Esophagus squamous epithelium (tissue), 5 donors: ENCODE measurements around the gene IL20RB. TPM values are rescaled to one million over a fixed set of nuclear protein-coding genes. Genes with fewer than 3 reads are reported as not detected.

Experiments
- DNase-seq: peaks from one replicate; lab custom pipeline; 2025; lab: John Stamatoyannopoulos, UW
- H3K27ac ChIP-seq, 4 donors: fragments of 200-600 bp; sonication (generic); one replicate each; pipeline ENCODE4 v1.5.1; 2016 to 2019; ENCODE audit warnings: mild to moderate bottlenecking in 1 of 4
- H3K27me3 ChIP-seq, 4 donors: fragments of 200-600 bp; sonication (generic); 1 replicate in 3 of 4; 2 replicates in 1 of 4; pipeline versions ENCODE4 v1.5.1 to v1.6.0; 2017 to 2021; ENCODE audit warnings: antibody characterized with exemption in 1 of 4
- H3K36me3 ChIP-seq, 3 donors: fragments of 200-600 bp; sonication (generic); one replicate each; pipeline ENCODE4 v1.5.1; 2016 to 2019
- H3K4me1 ChIP-seq, 3 donors: fragments of 200-600 bp; sonication (generic); one replicate each; pipeline ENCODE4 v1.5.1; 2017 to 2019
- H3K4me3 ChIP-seq, 4 donors: fragments of 200-600 bp; sonication (generic); 1 replicate in 3 of 4; 2 replicates in 1 of 4; pipeline ENCODE4 v1.5.1; 2016 to 2019; ENCODE audit warnings: mild to moderate bottlenecking in 2 of 4, moderate library complexity in 1 of 4
- H3K9me3 ChIP-seq, 3 donors: fragments of 200-600 bp; sonication (generic); one replicate each; pipeline ENCODE4 v1.5.1; 2016 to 2019
- CTCF ChIP-seq, 6 experiments: fragments of 450-650 bp in 4 of 6; fragments of 200-600 bp in 2 of 6; sonication (generic) in 2 of 6; IDR thresholded peaks; one replicate each; pipeline ENCODE4 v1.5.1; 2016 to 2019; ENCODE audit warnings: antibody characterized with exemption in 6 of 6, mild to moderate bottlenecking in 4 of 6, moderate library complexity in 4 of 6
- POLR2A ChIP-seq, 4 donors: fragments of 450-650 bp; IDR thresholded peaks; one replicate each; pipeline ENCODE4 v1.6.1; 2017; ENCODE audit warnings: antibody characterized with exemption in 4 of 4, mild to moderate bottlenecking in 4 of 4, moderate library complexity in 3 of 4
- WGBS, 2 donors: methylation state at CpG; one replicate each; pipeline ENCODE4 v1.1.5; 2018; 5-methylcytosine and 5-hydroxymethylcytosine counted together
- intact Hi-C: fragments of 100-400 bp; cut with DNase I; formaldehyde crosslinking; loops from one replicate; pipeline ENCODE4 v1.15.0; 2022
- total RNA-seq, 4 donors: library from RNA; depleted of rRNA; stranded (reverse); fragments of >200 nt; gene quantifications; one replicate each; pipeline ENCODE4 v1.1.0, GENCODE V29; 2016
- donor health status: DM: yes; HTN: yes; CAD: no.

The IL20RB gene
- total RNA-seq, 4 donors from 2014 or later = 95.1 to 112 (median 105) TPM

- WGBS, 2 donors = 24 to 39% methylated on average over 1 of the region's 1 CpG
- no peak for DNase-seq
- Histone ChIP-seq H3K27me3 (no peaks in the 10 kb centered on the region), H3K4me3 (peak overlapping the region in 2 of 4 donors; percentile 2 to 61), H3K36me3 (peaks cover 0 to 46% (median 3%) of the 10 kb centered on the region in 3 donors), H3K27ac (peak overlapping the region; percentile 29 to 80 (median 68)), H3K4me1 (peaks cover 17 to 85% (median 24%) of the 10 kb centered on the region in 3 donors), H3K9me3 (no peaks in the 10 kb centered on the region)
- intact Hi-C loops = no loop called here
- no peak for TF ChIP-seq CTCF (IDR thresholded peaks at IDR 0.05)
- TF ChIP-seq POLR2A (IDR thresholded peaks at IDR 0.05) = no peak
Observed at GRCh38 chr3:136932978-136933772, 24.6 kb upstream of the IL20RB start.

GRCh38 chr3:136937175-136937574 lies 20.6 kb upstream of the IL20RB start:
- WGBS, 2 donors = 87 to 96% methylated on average over 1 of the region's 1 CpG
- Histone ChIP-seq H3K9me3 (no peaks in the 10 kb centered on the region), H3K4me1 (peaks cover 20 to 80% (median 58%) of the 10 kb centered on the region in 3 donors), H3K27ac (peak overlapping the region in 1 of 4 donors; percentile 30), H3K36me3 (peaks cover 0 to 41% (median 3%) of the 10 kb centered on the region in 3 donors), H3K4me3 (no peak overlapping the region), H3K27me3 (no peaks in the 10 kb centered on the region)
- intact Hi-C loops = no loop called here
- TF ChIP-seq CTCF (IDR thresholded peaks at IDR 0.05) (no peak), POLR2A (IDR thresholded peaks at IDR 0.05) (no peak)
- no peak for DNase-seq

GRCh38 chr3:136937851-136938250 lies 19.9 kb upstream of the IL20RB start:
- Histone ChIP-seq H3K9me3 (no peaks in the 10 kb centered on the region), H3K36me3 (peaks cover 0 to 41% (median 3%) of the 10 kb centered on the region in 3 donors), H3K27ac (peak overlapping the region in 2 of 4 donors; percentile 13 to 30), H3K27me3 (no peaks in the 10 kb centered on the region), H3K4me3 (no peak overlapping the region), H3K4me1 (peaks cover 20 to 80% (median 59%) of the 10 kb centered on the region in 3 donors)
- no peak for DNase-seq
- intact Hi-C loops = no loop called here
- TF ChIP-seq CTCF (IDR thresholded peaks at IDR 0.05) (no peak), POLR2A (IDR thresholded peaks at IDR 0.05) (no peak)
- WGBS, 2 donors = 16 to 18% methylated on average over 2 of the region's 2 CpGs

GRCh38 chr3:136938334-136938733 lies 19.4 kb upstream of the IL20RB start:
- Histone ChIP-seq H3K4me3 (no peak overlapping the region), H3K27me3 (no peaks in the 10 kb centered on the region), H3K27ac (peak overlapping the region in 3 of 4 donors; percentile 13 to 38 (median 30)), H3K36me3 (peaks cover 0 to 41% (median 3%) of the 10 kb centered on the region in 3 donors), H3K9me3 (no peaks in the 10 kb centered on the region), H3K4me1 (peaks cover 18 to 80% (median 59%) of the 10 kb centered on the region in 3 donors)
- intact Hi-C loops = no loop called here
- TF ChIP-seq POLR2A (IDR thresholded peaks at IDR 0.05) (no peak), CTCF (IDR thresholded peaks at IDR 0.05) (no peak)
- DNase-seq = no peak

- Histone ChIP-seq H3K27me3 (no peaks in the 10 kb centered on the region), H3K4me1 (peaks cover 15 to 78% (median 54%) of the 10 kb centered on the region in 3 donors), H3K9me3 (no peaks in the 10 kb centered on the region), H3K36me3 (peaks cover 0 to 31% (median 3%) of the 10 kb centered on the region in 3 donors), H3K4me3 (no peak overlapping the region), H3K27ac (no peak overlapping the region)
- DNase-seq = no peak
- 59 to 71% methylated on average over 1 of the region's 1 CpG for WGBS, 2 donors
- intact Hi-C loops = no loop called here
- TF ChIP-seq CTCF (IDR thresholded peaks at IDR 0.05) = no peak
- no peak for TF ChIP-seq POLR2A (IDR thresholded peaks at IDR 0.05)
Observed at GRCh38 chr3:136939489-136939888, 18.3 kb upstream of the IL20RB start.
